Measurements from ENCODE around the gene PANK4.

PANK4 gene

DNA sequence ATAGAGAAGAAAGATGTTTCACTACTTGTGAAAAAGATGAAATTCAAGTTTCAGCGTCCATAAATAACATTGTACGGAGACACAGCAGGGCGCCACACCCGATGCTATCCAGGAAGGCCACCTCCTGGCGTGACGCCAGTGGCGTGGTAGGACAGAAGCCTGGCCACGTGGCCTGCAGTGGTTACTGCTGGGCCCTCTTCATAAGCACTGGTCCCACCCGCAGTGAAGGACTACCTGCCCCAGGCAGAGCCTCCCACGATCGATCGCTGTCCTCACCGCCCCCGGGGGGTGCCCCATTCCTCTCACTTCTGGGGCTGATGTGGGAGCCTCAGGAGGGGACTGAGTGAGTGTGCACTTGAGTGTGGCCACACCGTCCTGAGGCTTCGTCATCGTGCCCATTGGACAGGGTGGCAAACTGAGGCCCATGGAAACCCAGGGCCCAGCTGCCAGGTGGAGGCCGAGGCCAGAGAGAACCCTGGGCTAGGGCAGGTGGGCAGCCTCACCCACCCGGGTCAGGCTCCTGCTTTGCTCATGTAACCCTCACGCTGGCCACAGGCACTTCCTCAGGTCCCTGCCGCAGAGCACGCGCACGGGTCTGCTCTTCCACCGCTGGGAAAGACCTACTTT is 15.3 kb upstream of the PANK4 start:
- no peak overlapping the region for H3K27ac ChIP-seq (ENCODE audit: low read depth, low read length)
- H3F3A ChIP-seq (ENCODE audit: control insufficient read depth, insufficient read depth) = no peaks in the 10 kb centered on the region
- H3K4me1 ChIP-seq (ENCODE audit: control insufficient read depth, low read length) = peaks cover 9% of the 10 kb centered on the region
- H3K36me3 ChIP-seq (ENCODE audit: control insufficient read depth, low read length) = no peaks in the 10 kb centered on the region
- H3K27me3 ChIP-seq (ENCODE audit: control insufficient read depth, low read length) = peaks cover 29% of the 10 kb centered on the region
- no peaks in the 10 kb centered on the region for H3K9me2 ChIP-seq (replicated peaks; ENCODE audit: control insufficient read depth, low read length)
- H3K4me3 ChIP-seq (ENCODE audit: low read length) = no peak overlapping the region
- no peaks in the 10 kb centered on the region for H3K79me2 ChIP-seq (ENCODE audit: control insufficient read depth, low read length)
- no peaks in the 10 kb centered on the region for H4K20me1 ChIP-seq (ENCODE audit: control insufficient read depth, insufficient read depth, low read depth, low read length)
- no peak overlapping the region for H3K4me2 ChIP-seq (ENCODE audit: low read length)
- TF ChIP-seq EZH2phosphoT487 (IDR thresholded peaks at IDR 0.05; ENCODE audit: borderline replicate concordance, low read length) = no peak
- TF ChIP-seq, protein P1, sequence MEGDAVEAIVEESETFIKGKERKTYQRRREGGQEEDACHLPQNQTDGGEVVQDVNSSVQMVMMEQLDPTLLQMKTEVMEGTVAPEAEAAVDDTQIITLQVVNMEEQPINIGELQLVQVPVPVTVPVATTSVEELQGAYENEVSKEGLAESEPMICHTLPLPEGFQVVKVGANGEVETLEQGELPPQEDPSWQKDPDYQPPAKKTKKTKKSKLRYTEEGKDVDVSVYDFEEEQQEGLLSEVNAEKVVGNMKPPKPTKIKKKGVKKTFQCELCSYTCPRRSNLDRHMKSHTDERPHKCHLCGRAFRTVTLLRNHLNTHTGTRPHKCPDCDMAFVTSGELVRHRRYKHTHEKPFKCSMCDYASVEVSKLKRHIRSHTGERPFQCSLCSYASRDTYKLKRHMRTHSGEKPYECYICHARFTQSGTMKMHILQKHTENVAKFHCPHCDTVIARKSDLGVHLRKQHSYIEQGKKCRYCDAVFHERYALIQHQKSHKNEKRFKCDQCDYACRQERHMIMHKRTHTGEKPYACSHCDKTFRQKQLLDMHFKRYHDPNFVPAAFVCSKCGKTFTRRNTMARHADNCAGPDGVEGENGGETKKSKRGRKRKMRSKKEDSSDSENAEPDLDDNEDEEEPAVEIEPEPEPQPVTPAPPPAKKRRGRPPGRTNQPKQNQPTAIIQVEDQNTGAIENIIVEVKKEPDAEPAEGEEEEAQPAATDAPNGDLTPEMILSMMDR (IDR thresholded peaks at IDR 0.05; ENCODE audit: low read depth, low read length, poor library complexity, severe bottlenecking) = no peak
- no peaks in the 10 kb centered on the region for H3K9me3 ChIP-seq (ENCODE audit: control insufficient read depth, insufficient read depth, low read length)

DNA sequence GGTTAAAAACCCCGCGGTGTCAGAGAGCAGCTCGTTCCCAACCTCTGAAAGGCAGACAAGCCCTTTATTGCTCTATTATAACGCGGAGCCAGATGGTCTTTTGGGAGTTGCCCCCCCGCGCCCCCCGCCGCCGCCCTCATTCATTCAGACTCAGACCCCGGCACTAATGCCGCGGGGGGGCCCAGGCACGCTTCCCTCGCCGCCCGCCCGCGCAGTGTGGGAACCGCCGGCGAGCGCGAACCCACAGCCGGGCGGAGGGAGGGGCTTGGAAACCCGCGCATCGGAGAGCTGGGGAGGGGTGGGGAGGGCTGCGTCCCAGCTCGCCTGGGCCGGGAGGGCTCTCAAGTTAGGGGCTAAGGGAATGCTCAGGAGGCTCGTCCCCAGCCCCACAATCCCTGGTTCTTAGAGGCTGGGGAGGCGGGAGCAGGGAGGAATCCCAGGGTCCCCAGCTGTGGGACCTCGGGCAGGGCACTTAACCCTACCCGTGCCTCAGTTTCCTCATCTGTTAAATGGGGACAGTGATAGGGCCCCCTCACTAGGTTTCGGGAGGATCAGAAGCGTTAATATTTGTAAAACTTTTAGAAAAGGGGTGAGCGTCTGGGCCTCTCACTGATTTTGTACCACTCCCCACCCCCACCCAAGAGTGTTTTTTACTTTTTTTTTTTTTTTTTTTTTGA is 14.6 kb upstream of the PANK4 start:
- no peak overlapping the region for H3K4me2 ChIP-seq (ENCODE audit: low read length)
- H3K9me3 ChIP-seq (ENCODE audit: control insufficient read depth, insufficient read depth, low read length) = no peaks in the 10 kb centered on the region
- H3F3A ChIP-seq (ENCODE audit: control insufficient read depth, insufficient read depth) = no peaks in the 10 kb centered on the region
- H3K4me1 ChIP-seq (ENCODE audit: control insufficient read depth, low read length) = peaks cover 4% of the 10 kb centered on the region
- no peaks in the 10 kb centered on the region for H3K79me2 ChIP-seq (ENCODE audit: control insufficient read depth, low read length)
- no peaks in the 10 kb centered on the region for H3K36me3 ChIP-seq (ENCODE audit: control insufficient read depth, low read length)
- H3K4me3 ChIP-seq (ENCODE audit: low read length) = no peak overlapping the region
- H3K27me3 ChIP-seq (ENCODE audit: control insufficient read depth, low read length) = peaks cover 29% of the 10 kb centered on the region
- H3K9me2 ChIP-seq (replicated peaks; ENCODE audit: control insufficient read depth, low read length) = no peaks in the 10 kb centered on the region
- TF ChIP-seq, protein P1 (IDR thresholded peaks at IDR 0.05; ENCODE audit: low read depth, low read length, poor library complexity, severe bottlenecking) = no peak
- no peak for TF ChIP-seq EZH2phosphoT487 (IDR thresholded peaks at IDR 0.05; ENCODE audit: borderline replicate concordance, low read length)
- no peak overlapping the region for H3K27ac ChIP-seq (ENCODE audit: low read depth, low read length)
- H4K20me1 ChIP-seq (ENCODE audit: control insufficient read depth, insufficient read depth, low read depth, low read length) = no peaks in the 10 kb centered on the region

DNA sequence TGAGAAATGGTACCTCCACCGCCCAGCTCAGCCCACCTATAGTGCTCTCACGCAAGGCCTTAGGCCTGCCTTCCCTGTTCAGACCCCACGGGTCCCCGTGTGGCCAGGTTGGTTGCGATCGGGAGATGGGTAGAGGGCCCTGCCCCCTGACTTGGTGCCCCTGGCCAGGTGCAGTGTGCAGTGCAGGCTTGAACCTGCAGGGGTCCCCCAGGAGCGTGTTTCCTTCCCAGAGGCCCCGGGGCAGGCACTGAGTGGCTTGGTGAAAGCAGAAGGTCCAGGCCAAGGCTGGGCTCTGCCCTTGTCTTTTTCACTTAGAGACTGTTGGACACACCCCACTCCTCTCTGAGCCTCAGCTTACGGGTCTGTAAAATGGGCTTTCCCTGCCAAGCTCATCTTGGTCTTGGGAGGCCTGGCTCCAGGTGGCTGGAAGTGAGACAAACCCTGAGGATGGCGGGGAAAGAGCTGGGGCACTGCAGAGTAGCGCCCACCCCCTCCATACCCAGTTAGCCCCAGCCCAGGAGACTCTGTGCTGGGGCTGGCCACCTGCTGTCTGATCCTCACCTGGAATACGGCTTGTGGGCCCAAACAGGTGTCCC is 13.0 kb upstream of the PANK4 start:
- no peak for TF ChIP-seq EZH2phosphoT487 (IDR thresholded peaks at IDR 0.05; ENCODE audit: borderline replicate concordance, low read length)
- TF ChIP-seq, protein P1 (IDR thresholded peaks at IDR 0.05; ENCODE audit: low read depth, low read length, poor library complexity, severe bottlenecking) = peak; percentile 57
- Histone ChIP-seq H4K20me1 (ENCODE audit: control insufficient read depth, insufficient read depth, low read depth, low read length) (no peaks in the 10 kb centered on the region), H3K79me2 (ENCODE audit: control insufficient read depth, low read length) (no peaks in the 10 kb centered on the region), H3K9me3 (ENCODE audit: control insufficient read depth, insufficient read depth, low read length) (no peaks in the 10 kb centered on the region), H3K4me2 (ENCODE audit: low read length) (no peak overlapping the region), H3K9me2 (replicated peaks; ENCODE audit: control insufficient read depth, low read length) (no peaks in the 10 kb centered on the region), H3F3A (ENCODE audit: control insufficient read depth, insufficient read depth) (no peaks in the 10 kb centered on the region), H3K4me1 (ENCODE audit: control insufficient read depth, low read length) (no peaks in the 10 kb centered on the region), H3K27ac (ENCODE audit: low read depth, low read length) (no peak overlapping the region), H3K27me3 (ENCODE audit: control insufficient read depth, low read length) (peaks cover 27% of the 10 kb centered on the region), H3K4me3 (ENCODE audit: low read length) (no peak overlapping the region), H3K36me3 (ENCODE audit: control insufficient read depth, low read length) (no peaks in the 10 kb centered on the region)

Measured in DOHH2 (cell line).